IMR-90 (cell line): ENCODE measurements around the gene ALS2CL. TPM values are rescaled to one million over a fixed set of nuclear protein-coding genes. Genes with fewer than 3 reads are reported as not detected.

Experiments
- ATAC-seq: fragments of 200-7000 bp; cut with Tn5 transposase; 2 replicates; pipeline ENCODE4 v1.9.1; 2020; ENCODE audit warnings: low read depth, mild to moderate bottlenecking, moderate library complexity
- BruUV-seq: library from RNA; stranded (reverse); fragments of 400-500 nt; replicated peaks from 2 replicates; lab custom pipeline; 2021; lab: Mats Ljungman, UMichigan
- CTCF ChIA-PET: fragments of 300-600 bp; formaldehyde crosslinking; extraction: SDS; loops from one replicate; lab custom pipeline; 2021; ENCODE audit warnings: antibody characterized with exemption; lab: Yijun Ruan, JAX
- POLR2A ChIA-PET: fragments of 300-600 bp; sonication (Branson Sonifier 250); formaldehyde crosslinking; loops from one replicate; lab custom pipeline; 2022; ENCODE audit warnings: antibody characterized with exemption; ENCODE audit not compliant: unreplicated experiment; lab: Charles Lee
- DNase-seq: peaks from one replicate; pipeline ENCODE4 v3.0.0; 2013
- H2AFZ ChIP-seq: replicated peaks from 2 replicates; pipeline ENCODE3; 2013; ENCODE audit warnings: low read length, mild to moderate bottlenecking; ENCODE audit not compliant: poor library complexity
- H2AK5ac ChIP-seq: 2 replicates; pipeline ENCODE4 v1.6.1; 2013; ENCODE audit warnings: low read depth, low read length, inconsistent platforms
- H2AK9ac ChIP-seq: replicated peaks from 2 replicates; pipeline ENCODE3; 2013; ENCODE audit warnings: mild to moderate bottlenecking, low read depth, low read length, moderate library complexity; ENCODE audit not compliant: poor library complexity
- H2BK120ac ChIP-seq: 2 replicates; pipeline ENCODE4 v1.6.1; 2013; ENCODE audit warnings: low read depth, low read length, inconsistent platforms
- H2BK15ac ChIP-seq: 3 replicates; pipeline ENCODE4 v1.6.1; 2013; ENCODE audit warnings: low read depth, low read length, inconsistent platforms
- H2BK20ac ChIP-seq: 2 replicates; pipeline ENCODE4 v1.6.1; 2013; ENCODE audit warnings: low read depth, mild to moderate bottlenecking, inconsistent platforms, low read length, moderate library complexity
- H2BK5ac ChIP-seq: 2 replicates; pipeline ENCODE4 v1.6.1; 2013; ENCODE audit warnings: mild to moderate bottlenecking, low read depth, low read length, inconsistent platforms; ENCODE audit not compliant: poor library complexity, severe bottlenecking
- H3K14ac ChIP-seq: replicated peaks from 2 replicates; pipeline ENCODE4 v1.6.1; 2013; ENCODE audit warnings: low read depth, low read length, inconsistent platforms
- H3K18ac ChIP-seq: 2 replicates; pipeline ENCODE4 v1.6.1; 2013; ENCODE audit warnings: low read depth, low read length, control low read depth
- H3K23ac ChIP-seq: 2 replicates; pipeline ENCODE4 v1.6.1; 2013; ENCODE audit warnings: low read depth, low read length, inconsistent platforms
- H3K27ac ChIP-seq: 2 replicates; pipeline ENCODE4 v1.5.1; 2013; ENCODE audit warnings: mild to moderate bottlenecking, control low read depth, low read length; ENCODE audit not compliant: insufficient read depth
- H3K27me3 ChIP-seq: 2 replicates; pipeline ENCODE4 v1.6.1; 2013; ENCODE audit warnings: low read length; ENCODE audit not compliant: control insufficient read depth, insufficient read depth
- H3K36me3 ChIP-seq: 2 replicates; pipeline ENCODE4 v1.6.1; 2013; ENCODE audit warnings: low read length, mixed read lengths; ENCODE audit not compliant: control insufficient read depth, insufficient read depth
- H3K4ac ChIP-seq: 2 replicates; pipeline ENCODE4 v1.6.1; 2013; ENCODE audit warnings: low read depth, low read length, inconsistent platforms
- H3K4me1 ChIP-seq: 2 replicates; pipeline ENCODE4 v1.6.1; 2013; ENCODE audit warnings: low read length, mixed read lengths; ENCODE audit not compliant: control insufficient read depth, insufficient read depth
- H3K4me2 ChIP-seq: 2 replicates; pipeline ENCODE4 v1.6.1; 2013; ENCODE audit warnings: low read depth, mild to moderate bottlenecking, control low read depth, low read length, moderate library complexity
- H3K4me3 ChIP-seq: 2 replicates; pipeline ENCODE4 v1.5.1; 2013; ENCODE audit warnings: low read depth, mild to moderate bottlenecking, control low read depth, low read length, moderate library complexity; ENCODE audit not compliant: insufficient read depth
- H3K56ac ChIP-seq: 2 replicates; pipeline ENCODE4 v1.6.1; 2013; ENCODE audit warnings: low read length, inconsistent platforms; ENCODE audit not compliant: insufficient read depth; ENCODE audit errors: extremely low read depth
- H3K79me1 ChIP-seq, 2 experiments: 2 replicates each; pipeline ENCODE4 v1.6.1; 2013; ENCODE audit warnings: low read length in 2 of 2, inconsistent platforms in 1 of 2, low read depth in 1 of 2
- H3K9ac ChIP-seq: 2 replicates; pipeline ENCODE4 v1.6.1; 2013; ENCODE audit warnings: low read depth, low read length, control low read depth
- H3K9me1 ChIP-seq: 2 replicates; pipeline ENCODE4 v1.6.1; 2013; ENCODE audit warnings: low read length, inconsistent platforms; ENCODE audit not compliant: insufficient read depth
- H3K9me3 ChIP-seq: 2 replicates; pipeline ENCODE4 v1.6.1; 2013; ENCODE audit warnings: low read length; ENCODE audit not compliant: control insufficient read depth, insufficient read depth
- H4K20me1 ChIP-seq: 2 replicates; pipeline ENCODE4 v1.6.1; 2013; ENCODE audit warnings: low read length, inconsistent platforms; ENCODE audit not compliant: insufficient read depth
- H4K5ac ChIP-seq: 2 replicates; pipeline ENCODE4 v1.6.1; 2013; ENCODE audit warnings: mild to moderate bottlenecking, low read depth, low read length, control low read depth
- H4K8ac ChIP-seq, 2 experiments: 2 replicates each; pipeline ENCODE4 v1.6.1; 2013; ENCODE audit warnings: low read depth in 2 of 2, low read length in 2 of 2, control low read depth in 1 of 2, inconsistent platforms in 1 of 2
- H4K91ac ChIP-seq: 2 replicates; pipeline ENCODE4 v1.6.1; 2013; ENCODE audit warnings: low read depth, low read length, inconsistent platforms; ENCODE audit not compliant: insufficient read depth
- BHLHE40 ChIP-seq: fragments of 150-350 bp; IDR thresholded peaks from 2 replicates; pipeline ENCODE4 v1.6.1; 2016; ENCODE audit warnings: mild to moderate bottlenecking, low read depth, low read length
- CEBPB ChIP-seq: IDR thresholded peaks from 2 replicates; pipeline ENCODE4 v1.6.1; 2012; ENCODE audit warnings: low read depth, low read length, improper control_type of control experiment
- CHD1 ChIP-seq: IDR thresholded peaks from 2 replicates; pipeline ENCODE4 v1.6.1; 2012; ENCODE audit warnings: low read depth, low read length, improper control_type of control experiment
- FOS ChIP-seq: fragments of 150-350 bp; IDR thresholded peaks from 2 replicates; pipeline ENCODE4 v1.6.1; 2016; ENCODE audit warnings: low read depth, low read length
- MAFK ChIP-seq: IDR thresholded peaks from 2 replicates; pipeline ENCODE4 v1.6.1; 2012; ENCODE audit warnings: low read depth, low read length, improper control_type of control experiment
- MAZ ChIP-seq: IDR thresholded peaks from 2 replicates; pipeline ENCODE4 v1.6.1; 2012; ENCODE audit warnings: low read depth, mild to moderate bottlenecking, low read length, improper control_type of control experiment, moderate library complexity, borderline replicate concordance
- MXI1 ChIP-seq: IDR thresholded peaks from 2 replicates; pipeline ENCODE4 v1.6.1; 2012; ENCODE audit warnings: low read depth, mild to moderate bottlenecking, low read length, moderate library complexity, borderline replicate concordance
- POLR2A ChIP-seq: IDR thresholded peaks from 2 replicates; pipeline ENCODE4 v1.6.1; 2012; ENCODE audit warnings: mild to moderate bottlenecking, low read depth, low read length
- RAD21 ChIP-seq: IDR thresholded peaks from 2 replicates; pipeline ENCODE4 v1.6.1; 2012; ENCODE audit warnings: low read length, improper control_type of control experiment
- RCOR1 ChIP-seq: IDR thresholded peaks from 2 replicates; pipeline ENCODE4 v1.6.1; 2012; ENCODE audit warnings: mild to moderate bottlenecking, low read length, improper control_type of control experiment; ENCODE audit not compliant: insufficient replicate concordance
- RFX5 ChIP-seq: IDR thresholded peaks from 2 replicates; pipeline ENCODE4 v1.8.0; 2012; ENCODE audit warnings: low read depth, mild to moderate bottlenecking, low read length, moderate library complexity
- WGBS, 2 experiments: methylation state at CpG; one replicate each; pipeline versions ENCODE4 v1.1.5 to v1.1.7; 2013; ENCODE audit warnings: missing lambda C conversion rate in 2 of 2; ENCODE audit not compliant: insufficient read length in 1 of 2; ENCODE audit errors: extremely low coverage in 2 of 2; 5-methylcytosine and 5-hydroxymethylcytosine counted together
- dilution Hi-C: fragments of 300-500 bp; cut with HindIII; formaldehyde crosslinking; loops from one replicate; pipeline ENCODE4 v1.14.3; 2018; ENCODE audit warnings: low sequenced_read_pairs; ENCODE audit not compliant: unreplicated experiment
- in situ Hi-C: fragments of 300-500 bp; cut with MboI; formaldehyde crosslinking; loops from 3 replicates; pipeline ENCODE4 v1.14.3; 2019; ENCODE audit warnings: low sequenced_read_pairs, inconsistent platforms, mixed read lengths
- intact Hi-C: fragments of 100-400 bp; cut with micrococcal nuclease; formaldehyde crosslinking; loops from 2 replicates; pipeline ENCODE4 v1.10.0; 2022
- polyA plus RNA-seq, 3 experiments: library from polyadenylated mRNA; depleted of rRNA; stranded (reverse); fragments of >200 nt; gene quantifications; 2 replicates each; pipeline ENCODE4 v1.2.3, GENCODE V29; 2012; ENCODE audit warnings: low replicate concordance in 1 of 3
- total RNA-seq: library from RNA; depleted of rRNA; stranded (reverse); fragments of >200 nt; gene quantifications from 2 replicates; pipeline ENCODE4 v1.2.3, GENCODE V29; 2012
- TF ChIP-seq, protein P1 (sequence below): conservative IDR thresholded peaks from 2 replicates; pipeline ENCODE4 v1.5.1; 2012; ENCODE audit warnings: mild to moderate bottlenecking, low read depth, low read length, improper control_type of control experiment
- TF ChIP-seq, protein P2 (sequence below): fragments of 150-350 bp; IDR thresholded peaks from 2 replicates; pipeline ENCODE4 v1.6.1; 2016; ENCODE audit warnings: low read depth, mild to moderate bottlenecking, low read length, moderate library complexity, borderline replicate concordance

Gene ALS2CL
- total and polyA plus RNA-seq, 2 of the 4 experiments (the other 2 are of a cell fraction) = 2.2 to 4.8 TPM

DNA sequence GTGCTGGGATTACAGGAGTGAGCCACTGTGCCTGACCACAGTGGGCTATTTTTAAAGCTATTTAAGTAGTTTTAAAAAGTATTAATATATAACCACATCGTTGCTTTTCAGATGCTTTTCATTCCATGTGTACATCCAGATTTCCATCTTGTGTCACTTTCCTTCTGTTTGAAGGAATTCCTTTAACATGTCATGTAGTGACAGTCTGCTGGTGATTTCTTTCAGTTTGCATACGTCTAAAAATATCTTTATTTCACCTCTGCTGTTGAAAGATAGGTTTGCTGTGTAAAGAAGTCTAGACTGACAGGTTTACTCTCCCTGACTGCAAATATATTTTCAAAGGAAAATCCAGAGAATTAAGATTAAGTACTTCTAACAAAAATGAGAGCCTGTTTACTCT lies 68.9 kb downstream of the ALS2CL start:
- H2BK15ac ChIP-seq = no peak overlapping the region
- dilution Hi-C loops (no loop called here), in situ Hi-C loops (no loop called here), intact Hi-C loops (no loop called here)
- H4K8ac ChIP-seq = no peak overlapping the region
- POLR2A ChIA-PET = interaction anchor here (0.5 kb wide), 1 partner anchor 698 kb away, joined by 8 read pairs; no protein-coding TSS in a partner anchor
- peaks cover 18% of the 10 kb centered on the region for H3K4me1 ChIP-seq
- no peak overlapping the region for H2BK20ac ChIP-seq
- no peak overlapping the region for H4K5ac ChIP-seq
- no peak overlapping the region for H4K91ac ChIP-seq
- peaks cover 6% of the 10 kb centered on the region for H3K9me1 ChIP-seq
- H3K4ac ChIP-seq = no peak overlapping the region
- H3K27me3 ChIP-seq = peaks cover 4% of the 10 kb centered on the region
- BruUV-seq = no TSS peak
- no peaks in the 10 kb centered on the region for H4K20me1 ChIP-seq
- H3K4me2 ChIP-seq = no peak overlapping the region
- no peak overlapping the region for H2BK120ac ChIP-seq
- no peak overlapping the region for H2BK5ac ChIP-seq
- H3K14ac ChIP-seq = no peak overlapping the region
- no peak for DNase-seq
- no peak overlapping the region for H3K18ac ChIP-seq
- no peak overlapping the region for H3K23ac ChIP-seq
- H3K4me3 ChIP-seq = no peak overlapping the region
- H3K56ac ChIP-seq = no peak overlapping the region
- H2AK9ac ChIP-seq = no peak overlapping the region
- no peak overlapping the region for H2AK5ac ChIP-seq
- no peak overlapping the region for H3K27ac ChIP-seq
- ATAC-seq = no peak
- TF ChIP-seq FOS = no peak
- TF ChIP-seq CHD1 = no peak
- TF ChIP-seq, protein P1, sequence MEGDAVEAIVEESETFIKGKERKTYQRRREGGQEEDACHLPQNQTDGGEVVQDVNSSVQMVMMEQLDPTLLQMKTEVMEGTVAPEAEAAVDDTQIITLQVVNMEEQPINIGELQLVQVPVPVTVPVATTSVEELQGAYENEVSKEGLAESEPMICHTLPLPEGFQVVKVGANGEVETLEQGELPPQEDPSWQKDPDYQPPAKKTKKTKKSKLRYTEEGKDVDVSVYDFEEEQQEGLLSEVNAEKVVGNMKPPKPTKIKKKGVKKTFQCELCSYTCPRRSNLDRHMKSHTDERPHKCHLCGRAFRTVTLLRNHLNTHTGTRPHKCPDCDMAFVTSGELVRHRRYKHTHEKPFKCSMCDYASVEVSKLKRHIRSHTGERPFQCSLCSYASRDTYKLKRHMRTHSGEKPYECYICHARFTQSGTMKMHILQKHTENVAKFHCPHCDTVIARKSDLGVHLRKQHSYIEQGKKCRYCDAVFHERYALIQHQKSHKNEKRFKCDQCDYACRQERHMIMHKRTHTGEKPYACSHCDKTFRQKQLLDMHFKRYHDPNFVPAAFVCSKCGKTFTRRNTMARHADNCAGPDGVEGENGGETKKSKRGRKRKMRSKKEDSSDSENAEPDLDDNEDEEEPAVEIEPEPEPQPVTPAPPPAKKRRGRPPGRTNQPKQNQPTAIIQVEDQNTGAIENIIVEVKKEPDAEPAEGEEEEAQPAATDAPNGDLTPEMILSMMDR = no peak
- TF ChIP-seq MAFK = no peak
- TF ChIP-seq MXI1 = no peak
- no peak for TF ChIP-seq RCOR1
- TF ChIP-seq RFX5 = no peak
- TF ChIP-seq RAD21 = no peak
- TF ChIP-seq, protein P2, sequence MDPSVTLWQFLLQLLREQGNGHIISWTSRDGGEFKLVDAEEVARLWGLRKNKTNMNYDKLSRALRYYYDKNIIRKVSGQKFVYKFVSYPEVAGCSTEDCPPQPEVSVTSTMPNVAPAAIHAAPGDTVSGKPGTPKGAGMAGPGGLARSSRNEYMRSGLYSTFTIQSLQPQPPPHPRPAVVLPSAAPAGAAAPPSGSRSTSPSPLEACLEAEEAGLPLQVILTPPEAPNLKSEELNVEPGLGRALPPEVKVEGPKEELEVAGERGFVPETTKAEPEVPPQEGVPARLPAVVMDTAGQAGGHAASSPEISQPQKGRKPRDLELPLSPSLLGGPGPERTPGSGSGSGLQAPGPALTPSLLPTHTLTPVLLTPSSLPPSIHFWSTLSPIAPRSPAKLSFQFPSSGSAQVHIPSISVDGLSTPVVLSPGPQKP = no peak
- no peak for TF ChIP-seq POLR2A
- TF ChIP-seq MAZ = no peak
- no peak for TF ChIP-seq BHLHE40
- TF ChIP-seq CEBPB = no peak
- H3K9me3 ChIP-seq = no peaks in the 10 kb centered on the region
- H3K36me3 ChIP-seq = no peaks in the 10 kb centered on the region
- H3K79me1 ChIP-seq = no peaks in the 10 kb centered on the region
- H3K9ac ChIP-seq = no peak overlapping the region
- WGBS, 2 experiments = no CpG with 5 or more reads among the region's 2 CpGs
- no peak overlapping the region for H2AFZ ChIP-seq
- CTCF ChIA-PET = interaction anchor here (1.0 to 2.3 kb wide), 2 partner anchors 21 to 136 kb away, joined by 3 to 6 read pairs; no protein-coding TSS in a partner anchor
